Neural progenitor cell (in vitro differentiated cells): ENCODE results near the gene YEATS2.

Source experiments
- EZH2 ChIP-seq: fragments of 200-600 bp; sonication (generic); IDR thresholded peaks from 2 replicates; pipeline ENCODE4 v1.6.1; 2017; ENCODE audit warnings: antibody characterized with exemption, mild to moderate bottlenecking, moderate library complexity
- TF ChIP-seq, protein P1 (sequence below): fragments of 200-600 bp; sonication (generic); IDR thresholded peaks from 2 replicates; pipeline ENCODE4 v1.5.1; 2017; ENCODE audit warnings: antibody characterized with exemption, mild to moderate bottlenecking

DNA sequence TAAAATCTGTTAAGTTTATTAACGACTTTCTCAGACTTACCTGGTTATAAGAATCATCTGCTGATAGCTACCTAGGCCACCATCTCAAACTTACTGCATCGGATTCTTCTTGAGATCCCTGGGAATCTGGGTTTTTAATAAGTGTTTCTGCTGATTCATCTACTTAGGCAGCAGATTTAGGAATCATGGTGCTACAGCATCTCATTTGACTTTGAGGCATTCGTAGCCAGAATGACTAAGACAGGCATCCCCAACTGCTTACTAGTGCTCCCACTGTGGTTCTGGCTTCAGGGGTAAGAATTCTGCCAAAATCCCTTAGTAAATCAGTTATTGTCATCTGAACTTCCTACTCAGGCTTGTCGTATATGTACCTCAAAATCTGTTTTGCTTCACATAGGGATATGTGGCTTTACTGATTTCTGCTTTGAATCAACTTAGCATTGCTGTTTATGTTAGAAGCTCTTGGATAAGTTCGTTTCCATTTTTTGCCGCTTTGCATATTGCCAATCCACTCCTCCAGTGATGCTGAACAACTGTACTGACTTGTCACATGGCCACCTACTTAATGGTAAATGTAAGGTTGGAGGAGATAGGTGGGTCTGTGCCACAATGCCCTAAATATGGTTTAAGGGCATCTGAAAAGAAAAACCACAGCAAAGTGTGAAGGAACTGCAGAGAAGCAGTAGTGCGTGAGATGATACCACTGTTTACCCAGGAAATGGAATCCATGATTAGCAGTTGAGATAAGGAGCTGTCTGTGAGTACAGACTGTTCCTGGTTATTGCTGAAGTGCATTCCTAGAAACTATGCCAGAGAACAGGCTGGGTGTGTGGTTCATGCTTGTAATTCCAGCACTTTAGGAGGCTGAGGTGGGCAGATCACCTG, 67.5 kb downstream of the YEATS2 start:
- no peak for TF ChIP-seq EZH2
- TF ChIP-seq, protein P1, sequence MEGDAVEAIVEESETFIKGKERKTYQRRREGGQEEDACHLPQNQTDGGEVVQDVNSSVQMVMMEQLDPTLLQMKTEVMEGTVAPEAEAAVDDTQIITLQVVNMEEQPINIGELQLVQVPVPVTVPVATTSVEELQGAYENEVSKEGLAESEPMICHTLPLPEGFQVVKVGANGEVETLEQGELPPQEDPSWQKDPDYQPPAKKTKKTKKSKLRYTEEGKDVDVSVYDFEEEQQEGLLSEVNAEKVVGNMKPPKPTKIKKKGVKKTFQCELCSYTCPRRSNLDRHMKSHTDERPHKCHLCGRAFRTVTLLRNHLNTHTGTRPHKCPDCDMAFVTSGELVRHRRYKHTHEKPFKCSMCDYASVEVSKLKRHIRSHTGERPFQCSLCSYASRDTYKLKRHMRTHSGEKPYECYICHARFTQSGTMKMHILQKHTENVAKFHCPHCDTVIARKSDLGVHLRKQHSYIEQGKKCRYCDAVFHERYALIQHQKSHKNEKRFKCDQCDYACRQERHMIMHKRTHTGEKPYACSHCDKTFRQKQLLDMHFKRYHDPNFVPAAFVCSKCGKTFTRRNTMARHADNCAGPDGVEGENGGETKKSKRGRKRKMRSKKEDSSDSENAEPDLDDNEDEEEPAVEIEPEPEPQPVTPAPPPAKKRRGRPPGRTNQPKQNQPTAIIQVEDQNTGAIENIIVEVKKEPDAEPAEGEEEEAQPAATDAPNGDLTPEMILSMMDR: no peak
